Measurements from ENCODE around the gene BAX.
"Not testable (repeated sequence)": the region's sequence is repeated elsewhere in the genome, so short reads cannot be mapped to it uniquely, and the experiment has no call there.

The BAX gene

GRCh38 chr19:48922548-48923490, 31.9 kb upstream of the BAX start:
- Histone ChIP-seq H3K4me1 (ENCODE audit: low read length) (no peaks in the 10 kb centered on the region), H3K79me2 (ENCODE audit: low read length) (no peaks in the 10 kb centered on the region), H3K9me3 (replicated peaks; ENCODE audit: insufficient read depth, low read length) (no peaks in the 10 kb centered on the region), H3K9me2 (replicated peaks; ENCODE audit: insufficient read depth, low read length) (no peaks in the 10 kb centered on the region), H4K20me1 (ENCODE audit: insufficient read depth, low read length) (no peaks in the 10 kb centered on the region), H3F3A (ENCODE audit: insufficient read depth, low read length) (no peaks in the 10 kb centered on the region; the same call in 1 of the 2 replicates), H3K27me3 (replicated peaks; ENCODE audit: insufficient read depth, low read length) (no peaks in the 10 kb centered on the region), H3K4me2 (ENCODE audit: low read depth, low read length) (no peak overlapping the region), H3K4me3 (ENCODE audit: low read length) (no peak overlapping the region), H2AFZ (ENCODE audit: low read length) (no peak overlapping the region), H3K36me3 (replicated peaks; ENCODE audit: insufficient read depth, low read length) (no peaks in the 10 kb centered on the region), H3K27ac (ENCODE audit: low read length) (no peak overlapping the region), H3K9ac (ENCODE audit: low read length) (no peak overlapping the region)
- TF ChIP-seq CTCF (IDR thresholded peaks at IDR 0.05; ENCODE audit: low read length), result no peak
- no peak for TF ChIP-seq EZH2 (optimal IDR thresholded peaks at IDR 0.05; ENCODE audit: low read depth, low read length)
- TF ChIP-seq EZH2phosphoT487 (IDR thresholded peaks at IDR 0.05; ENCODE audit: low read length), result no peak
- DNase-seq, result no peak

GRCh38 chr19:48925240-48925843, 29.3 kb upstream of the BAX start:
- DNase-seq, result no peak
- Histone ChIP-seq H3K4me1 (ENCODE audit: low read length) (no peaks in the 10 kb centered on the region), H3K79me2 (ENCODE audit: low read length) (no peaks in the 10 kb centered on the region), H3K4me2 (ENCODE audit: low read depth, low read length) (no peak overlapping the region), H3K27me3 (replicated peaks; ENCODE audit: insufficient read depth, low read length) (no peaks in the 10 kb centered on the region), H3K9me2 (replicated peaks; ENCODE audit: insufficient read depth, low read length) (no peaks in the 10 kb centered on the region), H3K27ac (ENCODE audit: low read length) (no peak overlapping the region), H3K36me3 (replicated peaks; ENCODE audit: insufficient read depth, low read length) (no peaks in the 10 kb centered on the region), H3K9ac (ENCODE audit: low read length) (no peak overlapping the region), H3K4me3 (ENCODE audit: low read length) (no peak overlapping the region), H3F3A (ENCODE audit: insufficient read depth, low read length) (no peaks in the 10 kb centered on the region; the same call in 1 of the 2 replicates), H2AFZ (ENCODE audit: low read length) (no peak overlapping the region), H3K9me3 (replicated peaks; ENCODE audit: insufficient read depth, low read length) (no peaks in the 10 kb centered on the region), H4K20me1 (ENCODE audit: insufficient read depth, low read length) (no peaks in the 10 kb centered on the region)
- no peak for TF ChIP-seq CTCF (IDR thresholded peaks at IDR 0.05; ENCODE audit: low read length)
- no peak for TF ChIP-seq EZH2 (optimal IDR thresholded peaks at IDR 0.05; ENCODE audit: low read depth, low read length)
- no peak for TF ChIP-seq EZH2phosphoT487 (IDR thresholded peaks at IDR 0.05; ENCODE audit: low read length)

GRCh38 chr19:48925890-48926289, 28.8 kb upstream of the BAX start:
- H3K27ac ChIP-seq (ENCODE audit: low read length); H4K20me1 ChIP-seq (ENCODE audit: insufficient read depth, low read length); H3K9ac ChIP-seq (ENCODE audit: low read length): not testable (repeated sequence)

More at GRCh38 chr19:48925890-48926289, 28.8 kb upstream of the BAX start:
- not testable (repeated sequence) for H3K9me2 ChIP-seq (replicated peaks; ENCODE audit: insufficient read depth, low read length); H3K9me3 ChIP-seq (replicated peaks; ENCODE audit: insufficient read depth, low read length); H3K4me1 ChIP-seq (ENCODE audit: low read length); H3K27me3 ChIP-seq (replicated peaks; ENCODE audit: insufficient read depth, low read length); H3F3A ChIP-seq (ENCODE audit: insufficient read depth, low read length); H3K4me2 ChIP-seq (ENCODE audit: low read depth, low read length); DNase-seq; H3K4me3 ChIP-seq (ENCODE audit: low read length); H2AFZ ChIP-seq (ENCODE audit: low read length); H3K36me3 ChIP-seq (replicated peaks; ENCODE audit: insufficient read depth, low read length); H3K79me2 ChIP-seq (ENCODE audit: low read length)
